Caco-2 (cell line): ENCODE results near the gene FBLN5. TPM values are rescaled to one million over a fixed set of nuclear protein-coding genes. Genes with fewer than 3 reads are reported as not detected.

Experiments
- BruUV-seq: library from RNA; stranded (reverse); fragments of 400-500 nt; replicated peaks from 2 replicates; lab custom pipeline; 2021; lab: Mats Ljungman, UMichigan
- CTCF ChIA-PET: fragments of 300-600 bp; sonication (Branson Sonifier 250); formaldehyde crosslinking; loops from one replicate; lab custom pipeline; 2022; ENCODE audit warnings: antibody characterized with exemption; lab: Charles Lee
- POLR2A ChIA-PET: fragments of 300-600 bp; sonication (Branson Sonifier 250); formaldehyde crosslinking; loops from one replicate; lab custom pipeline; 2022; ENCODE audit warnings: antibody characterized with exemption; lab: Charles Lee
- DNase-seq, 2 experiments: peaks; one replicate each; pipeline versions ENCODE4 v3.0.0 to v3.0.0-alpha.2; 2020 to 2022
- H3K27me3 ChIP-seq: replicated peaks from 2 replicates; pipeline ENCODE4 v1.6.0; 2011; ENCODE audit warnings: low read length; ENCODE audit not compliant: control insufficient read depth, insufficient read depth
- H3K36me3 ChIP-seq: 2 replicates; pipeline ENCODE4 v1.5.1; 2011; ENCODE audit warnings: low read length; ENCODE audit not compliant: control insufficient read depth, insufficient read depth
- H3K4me1 ChIP-seq: fragments of 250-450 bp; sonication (Bioruptor Pico); 2 replicates; pipeline ENCODE4 v1.5.1; 2020; ENCODE audit warnings: mild to moderate bottlenecking
- H3K4me3 ChIP-seq: 2 replicates; pipeline ENCODE4 v1.5.1; 2011; ENCODE audit warnings: low read depth, mild to moderate bottlenecking, control low read depth, low read length
- H3K9me3 ChIP-seq: fragments of 250-450 bp; sonication (Bioruptor Pico); 2 replicates; pipeline ENCODE4 v1.5.1; 2020; ENCODE audit warnings: mild to moderate bottlenecking, moderate library complexity
- H3K27ac Mint-ChIP-seq: one replicate; pipeline ENCODE4 v1.8.0; 2022; ENCODE audit warnings: mixed read lengths; ENCODE audit not compliant: unreplicated experiment
- H3K27me3 Mint-ChIP-seq: one replicate; pipeline ENCODE4 v1.8.0; 2022; ENCODE audit warnings: mixed read lengths; ENCODE audit not compliant: insufficient read depth, unreplicated experiment
- H3K36me3 Mint-ChIP-seq: one replicate; pipeline ENCODE4 v1.8.0; 2022; ENCODE audit warnings: mild to moderate bottlenecking, mixed read lengths; ENCODE audit not compliant: insufficient read depth, unreplicated experiment
- H3K4me1 Mint-ChIP-seq: one replicate; pipeline ENCODE4 v1.8.0; 2022; ENCODE audit warnings: low read depth, mixed read lengths; ENCODE audit not compliant: unreplicated experiment
- H3K4me3 Mint-ChIP-seq: one replicate; pipeline ENCODE4 v1.8.0; 2022; ENCODE audit warnings: mild to moderate bottlenecking, moderate library complexity, mixed read lengths; ENCODE audit not compliant: unreplicated experiment
- H3K9me3 Mint-ChIP-seq: one replicate; pipeline ENCODE4 v1.8.0; 2022; ENCODE audit warnings: mixed read lengths; ENCODE audit not compliant: unreplicated experiment
- intact Hi-C: fragments of 100-400 bp; cut with micrococcal nuclease; formaldehyde crosslinking; loops from one replicate; pipeline ENCODE4 v1.10.0; 2022; ENCODE audit not compliant: unreplicated experiment
- total RNA-seq: library from RNA; stranded (reverse); gene quantifications from 2 replicates; pipeline ENCODE4 v1.2.3, GENCODE V29; 2022
- TF ChIP-seq, protein P1 (sequence below), 2 experiments: fragments of 200-600 bp in 1 of 2; IDR thresholded peaks; 1 replicate in 1 of 2; 2 replicates in 1 of 2; pipeline versions ENCODE4 v1.5.1 to v1.8.0; 2011 to 2022; ENCODE audit warnings: antibody characterized with exemption in 1 of 2, control low read depth in 1 of 2, inconsistent platforms in 1 of 2, low read depth in 1 of 2, low read length in 1 of 2, mild to moderate bottlenecking in 1 of 2, moderate library complexity in 1 of 2; ENCODE audit not compliant: insufficient read depth in 1 of 2, severe bottlenecking in 1 of 2, unreplicated experiment in 1 of 2

FBLN5 gene
- total RNA-seq, 1 experiment from 2014 or later: 13.9 TPM

DNA sequence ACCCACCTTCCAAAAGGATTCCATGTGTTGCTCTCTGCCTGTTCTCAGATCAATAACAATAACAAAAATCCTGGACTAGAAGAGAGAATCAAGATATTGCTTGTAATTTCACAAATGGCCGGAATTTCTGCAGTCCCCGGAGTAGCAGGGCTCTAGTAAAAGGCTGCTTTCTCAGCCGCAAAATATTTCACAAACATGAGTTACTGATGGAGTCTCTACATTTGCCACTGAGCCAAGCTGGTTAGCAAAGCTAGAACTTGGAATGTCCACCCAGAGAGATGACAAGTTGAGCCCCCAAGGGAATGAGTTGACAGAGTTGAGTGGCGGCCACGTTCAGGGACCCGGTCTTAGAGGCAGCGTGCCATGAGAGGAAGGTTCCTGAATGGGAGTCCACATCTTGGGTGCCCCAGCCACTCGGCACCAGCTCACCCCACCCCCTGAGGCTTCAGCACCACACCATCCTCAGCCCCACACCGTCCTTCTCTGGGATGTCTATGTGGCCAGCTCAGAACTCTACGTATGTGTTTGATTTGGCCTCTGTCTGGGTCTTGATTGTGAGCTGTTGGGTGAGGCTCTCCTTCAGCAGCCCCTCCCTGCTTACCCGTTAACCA is 15.9 kb downstream of the FBLN5 start:
- Mint-ChIP-seq H3K4me1 (peaks cover 11% of the 10 kb centered on the region), H3K4me3 (no peak overlapping the region), H3K9me3 (no peaks in the 10 kb centered on the region), H3K36me3 (no peaks in the 10 kb centered on the region), H3K27ac (no peak overlapping the region), H3K27me3 (no peaks in the 10 kb centered on the region)
- POLR2A ChIA-PET: interaction anchor here (0.7 kb wide), 1 partner anchor 11 kb away, joined by 3 read pairs; no protein-coding TSS in a partner anchor
- Histone ChIP-seq H3K4me1 (peaks cover 9% of the 10 kb centered on the region), H3K4me3 (no peak overlapping the region), H3K36me3 (no peaks in the 10 kb centered on the region), H3K27me3 (no peaks in the 10 kb centered on the region), H3K9me3 (no peaks in the 10 kb centered on the region)
- CTCF ChIA-PET: no interaction called here
- TF ChIP-seq, protein P1, sequence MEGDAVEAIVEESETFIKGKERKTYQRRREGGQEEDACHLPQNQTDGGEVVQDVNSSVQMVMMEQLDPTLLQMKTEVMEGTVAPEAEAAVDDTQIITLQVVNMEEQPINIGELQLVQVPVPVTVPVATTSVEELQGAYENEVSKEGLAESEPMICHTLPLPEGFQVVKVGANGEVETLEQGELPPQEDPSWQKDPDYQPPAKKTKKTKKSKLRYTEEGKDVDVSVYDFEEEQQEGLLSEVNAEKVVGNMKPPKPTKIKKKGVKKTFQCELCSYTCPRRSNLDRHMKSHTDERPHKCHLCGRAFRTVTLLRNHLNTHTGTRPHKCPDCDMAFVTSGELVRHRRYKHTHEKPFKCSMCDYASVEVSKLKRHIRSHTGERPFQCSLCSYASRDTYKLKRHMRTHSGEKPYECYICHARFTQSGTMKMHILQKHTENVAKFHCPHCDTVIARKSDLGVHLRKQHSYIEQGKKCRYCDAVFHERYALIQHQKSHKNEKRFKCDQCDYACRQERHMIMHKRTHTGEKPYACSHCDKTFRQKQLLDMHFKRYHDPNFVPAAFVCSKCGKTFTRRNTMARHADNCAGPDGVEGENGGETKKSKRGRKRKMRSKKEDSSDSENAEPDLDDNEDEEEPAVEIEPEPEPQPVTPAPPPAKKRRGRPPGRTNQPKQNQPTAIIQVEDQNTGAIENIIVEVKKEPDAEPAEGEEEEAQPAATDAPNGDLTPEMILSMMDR (IDR thresholded peaks at IDR 0.05; ENCODE audit: insufficient read depth in 1 of 2, low read depth in 1 of 2, low read length in 1 of 2, severe bottlenecking in 1 of 2, unreplicated experiment in 1 of 2): no peak
- no peak for DNase-seq
- intact Hi-C loops: no loop called here
- no TSS peak for BruUV-seq

DNA sequence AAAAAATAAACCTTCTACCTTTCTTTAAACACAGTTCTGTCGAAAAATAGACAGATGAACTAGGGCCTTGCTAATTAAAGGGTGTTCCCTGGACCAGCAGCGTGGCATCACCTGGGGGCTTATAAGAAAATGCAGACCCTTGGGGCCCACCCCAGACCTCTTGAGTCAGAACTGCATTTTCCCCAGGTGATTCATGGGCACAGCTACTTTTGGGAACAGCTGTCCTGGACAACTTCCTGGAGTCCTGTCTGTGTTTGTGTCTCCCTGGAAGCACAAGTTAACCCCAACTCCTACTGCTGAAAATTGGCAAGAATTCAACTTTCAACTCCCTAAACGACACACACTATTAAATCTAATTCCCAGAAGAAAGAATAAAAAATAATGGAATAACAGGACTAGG is 17.8 kb downstream of the FBLN5 start:
- Histone ChIP-seq H3K27me3 (no peaks in the 10 kb centered on the region), H3K9me3 (no peaks in the 10 kb centered on the region), H3K36me3 (no peaks in the 10 kb centered on the region), H3K4me1 (peaks cover 9% of the 10 kb centered on the region), H3K4me3 (no peak overlapping the region)
- no peak overlapping the region for H3K27ac Mint-ChIP-seq
- BruUV-seq: no TSS peak
- DNase-seq: no peak
- no peaks in the 10 kb centered on the region for H3K36me3 Mint-ChIP-seq
- H3K4me1 Mint-ChIP-seq: peaks cover 11% of the 10 kb centered on the region
- TF ChIP-seq, protein P1 (IDR thresholded peaks at IDR 0.05; ENCODE audit: insufficient read depth in 1 of 2, low read depth in 1 of 2, low read length in 1 of 2, severe bottlenecking in 1 of 2, unreplicated experiment in 1 of 2): no peak
- H3K9me3 Mint-ChIP-seq: no peaks in the 10 kb centered on the region
- H3K4me3 Mint-ChIP-seq: no peak overlapping the region
- intact Hi-C loops: no loop called here
- CTCF ChIA-PET: no interaction called here
- H3K27me3 Mint-ChIP-seq: no peaks in the 10 kb centered on the region
- POLR2A ChIA-PET: no interaction called here

DNA sequence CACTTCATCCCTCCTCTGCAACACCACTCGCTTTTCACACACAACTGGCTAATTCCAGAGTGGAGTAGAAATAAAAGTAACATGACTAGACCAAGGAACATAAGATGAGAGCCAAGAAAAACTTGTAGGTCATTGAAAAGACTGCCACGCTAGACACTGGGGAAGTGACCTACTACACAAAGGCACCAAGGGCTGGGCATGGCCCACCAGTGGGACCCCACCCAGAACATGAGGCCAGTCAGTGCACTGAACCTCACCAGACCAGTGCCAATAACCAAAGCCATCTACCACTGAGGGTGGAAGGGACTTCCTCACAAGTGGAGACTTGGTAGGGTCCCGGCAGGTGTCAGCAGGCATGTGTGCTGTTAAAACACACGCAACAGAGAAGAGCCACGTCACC is 19.7 kb downstream of the FBLN5 start:
- H3K27me3 Mint-ChIP-seq: no peaks in the 10 kb centered on the region
- no TSS peak for BruUV-seq
- H3K4me3 Mint-ChIP-seq: no peak overlapping the region
- intact Hi-C loops: no loop called here
- ChIA-PET POLR2A (no interaction called here), CTCF (no interaction called here)
- TF ChIP-seq, protein P1 (IDR thresholded peaks at IDR 0.05; ENCODE audit: insufficient read depth in 1 of 2, low read depth in 1 of 2, low read length in 1 of 2, severe bottlenecking in 1 of 2, unreplicated experiment in 1 of 2): no peak
- Histone ChIP-seq H3K4me3 (no peak overlapping the region), H3K36me3 (no peaks in the 10 kb centered on the region), H3K9me3 (no peaks in the 10 kb centered on the region), H3K4me1 (peaks cover 9% of the 10 kb centered on the region), H3K27me3 (no peaks in the 10 kb centered on the region)
- peaks cover 11% of the 10 kb centered on the region for H3K4me1 Mint-ChIP-seq
- no peak overlapping the region for H3K27ac Mint-ChIP-seq
- no peak for DNase-seq
- H3K9me3 Mint-ChIP-seq: no peaks in the 10 kb centered on the region
- H3K36me3 Mint-ChIP-seq: no peaks in the 10 kb centered on the region
